Fibroblast of lung (primary cell): ENCODE data around the gene RERG. TPM values are rescaled to one million over a fixed set of nuclear protein-coding genes. Genes with fewer than 3 reads are reported as not detected.
A peak's percentile ranks its signal among the peaks of the same experiment; 100 is the strongest.

ENCODE experiments used
- DNase-seq, 2 donors: peaks; one replicate each; pipeline versions ENCODE4 v3.0.0 to v3.0.0-alpha.2; 2010; ENCODE audit warnings: low read depth in 2 of 2
- H2AFZ ChIP-seq: 2 replicates; pipeline ENCODE4 v1.5.1; 2012; ENCODE audit warnings: low read length, control low read depth, inconsistent platforms
- H3K27ac ChIP-seq: 2 replicates; pipeline ENCODE4 v1.5.1; 2011; ENCODE audit warnings: low read length, control low read depth; ENCODE audit not compliant: insufficient read depth
- H3K27me3 ChIP-seq: 2 replicates; pipeline ENCODE4 v1.5.1; 2011; ENCODE audit warnings: mild to moderate bottlenecking, low read length; ENCODE audit not compliant: control insufficient read depth, insufficient read depth
- H3K36me3 ChIP-seq: 2 replicates; pipeline ENCODE4 v1.5.1; 2011; ENCODE audit warnings: low read length; ENCODE audit not compliant: control insufficient read depth, insufficient read depth
- H3K4me1 ChIP-seq: 2 replicates; pipeline ENCODE4 v1.5.1; 2011; ENCODE audit warnings: low read length; ENCODE audit not compliant: control insufficient read depth, insufficient read depth; ENCODE audit errors: extremely low read depth
- H3K4me2 ChIP-seq: 2 replicates; pipeline ENCODE4 v1.5.1; 2011; ENCODE audit warnings: low read length, control low read depth; ENCODE audit not compliant: insufficient read depth; ENCODE audit errors: extremely low read depth
- H3K4me3 ChIP-seq, 4 experiments: fragments of 200-600 bp in 1 of 4; sonication (generic) in 1 of 4; replicated peaks in 1 of 4; 2 replicates each; pipeline ENCODE4 v1.5.1; 2011 to 2016; ENCODE audit warnings: low read length in 4 of 4, low read depth in 3 of 4, mild to moderate bottlenecking in 3 of 4, control low read depth in 2 of 4, inconsistent platforms in 1 of 4, mixed read lengths in 1 of 4; ENCODE audit not compliant: insufficient read depth in 1 of 4; ENCODE audit errors: control extremely low read depth in 1 of 4
- H3K79me2 ChIP-seq: 2 replicates; pipeline ENCODE4 v1.5.1; 2012; ENCODE audit warnings: mild to moderate bottlenecking, low read length, inconsistent platforms; ENCODE audit not compliant: control insufficient read depth, insufficient read depth
- H3K9ac ChIP-seq: 2 replicates; pipeline ENCODE4 v1.5.1; 2011; ENCODE audit warnings: mild to moderate bottlenecking, low read length, control low read depth; ENCODE audit not compliant: insufficient read depth
- H3K9me3 ChIP-seq: 2 replicates; pipeline ENCODE4 v1.5.1; 2012; ENCODE audit warnings: low read depth, low read length; ENCODE audit not compliant: control insufficient read depth, insufficient read depth
- H4K20me1 ChIP-seq: 2 replicates; pipeline ENCODE4 v1.5.1; 2011; ENCODE audit warnings: low read length; ENCODE audit not compliant: control insufficient read depth, insufficient read depth; ENCODE audit errors: extremely low read depth
- CTCF ChIP-seq, 2 donors: IDR thresholded peaks in 1 of 2; conservative IDR thresholded peaks in 1 of 2; 1 replicate in 1 of 2; 2 replicates in 1 of 2; pipeline ENCODE4 v1.5.1; 2011 to 2012; ENCODE audit warnings: low read length in 2 of 2, control low read depth in 1 of 2, inconsistent platforms in 1 of 2, low read depth in 1 of 2, mild to moderate bottlenecking in 1 of 2
- EZH2 ChIP-seq: IDR thresholded peaks from 2 replicates; pipeline ENCODE4 v1.5.1; 2012; ENCODE audit warnings: low read length, control low read depth, mild to moderate bottlenecking; ENCODE audit errors: missing control alignments
- polyA plus RNA-seq, 2 donors: library from polyadenylated mRNA; depleted of rRNA in 1 of 2; stranded (reverse) in 1 of 2; unstranded in 1 of 2; fragments of >200 nt; gene quantifications; 2 replicates each; pipeline ENCODE4 v1.2.1, GENCODE V29; 2011 to 2012; ENCODE audit warnings: missing spikeins in 1 of 2
- total RNA-seq: library from RNA; depleted of rRNA; stranded (reverse); fragments of >200 nt; gene quantifications from 2 replicates; pipeline ENCODE4 v1.2.1, GENCODE V29; 2014

Gene RERG
- total and polyA plus RNA-seq, 2 donors (not counting 1 experiment from before 2014, with no cell fraction given), result 0.33 to 0.57 TPM

GRCh38 chr12:15212930-15213329 is 8.3 kb downstream of the RERG start:
- Histone ChIP-seq H3K36me3 (no peaks in the 10 kb centered on the region), H3K4me1 (peaks cover 6% of the 10 kb centered on the region), H3K27ac (no peak overlapping the region), H3K4me3 (no peak overlapping the region), H3K27me3 (no peaks in the 10 kb centered on the region), H2AFZ (no peak overlapping the region), H3K79me2 (no peaks in the 10 kb centered on the region), H4K20me1 (no peaks in the 10 kb centered on the region), H3K9ac (no peak overlapping the region), H3K4me2 (no peak overlapping the region), H3K9me3 (no peaks in the 10 kb centered on the region)
- DNase-seq, result no peak
- TF ChIP-seq EZH2 (no peak), CTCF (conservative IDR thresholded peaks at IDR 0.05 in 1 of 2, IDR thresholded peaks at IDR 0.05 in 1 of 2; ENCODE audit: low read depth in 1 of 2, low read length in 2 of 2) (no peak)

DNA sequence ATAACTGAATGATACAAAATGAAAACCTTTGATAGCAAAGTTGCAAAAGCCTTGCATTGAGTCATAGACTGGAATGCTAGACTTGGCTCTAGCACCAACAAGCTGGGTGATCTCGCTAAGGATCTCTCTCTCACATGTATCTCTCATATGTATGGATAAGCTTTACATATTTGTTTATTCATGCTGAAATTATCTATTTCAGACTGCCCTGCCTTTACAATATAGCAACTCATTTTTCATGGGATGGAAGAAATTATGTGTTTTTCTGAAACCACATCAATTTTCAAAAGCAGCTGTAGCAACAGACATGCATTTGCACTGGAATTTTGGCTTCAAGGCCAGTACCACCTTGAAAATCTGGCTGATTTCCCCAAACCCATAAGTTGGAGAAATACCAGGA is 11.4 kb downstream of the RERG start:
- H3K9ac ChIP-seq, result no peak overlapping the region
- H3K79me2 ChIP-seq, result no peaks in the 10 kb centered on the region
- peak overlapping the region; percentile 2 for H3K4me2 ChIP-seq
- H3K9me3 ChIP-seq, result no peaks in the 10 kb centered on the region
- no peak overlapping the region for H3K27ac ChIP-seq
- no peak for TF ChIP-seq CTCF (conservative IDR thresholded peaks at IDR 0.05 in 1 of 2, IDR thresholded peaks at IDR 0.05 in 1 of 2; ENCODE audit: low read depth in 1 of 2, low read length in 2 of 2)
- TF ChIP-seq EZH2, result no peak
- no peak overlapping the region for H3K4me3 ChIP-seq
- peak; percentile 86 to 89 for DNase-seq
- peaks cover 6% of the 10 kb centered on the region for H3K4me1 ChIP-seq
- no peaks in the 10 kb centered on the region for H4K20me1 ChIP-seq
- no peaks in the 10 kb centered on the region for H3K36me3 ChIP-seq
- no peaks in the 10 kb centered on the region for H3K27me3 ChIP-seq
- H2AFZ ChIP-seq, result no peak overlapping the region

DNA sequence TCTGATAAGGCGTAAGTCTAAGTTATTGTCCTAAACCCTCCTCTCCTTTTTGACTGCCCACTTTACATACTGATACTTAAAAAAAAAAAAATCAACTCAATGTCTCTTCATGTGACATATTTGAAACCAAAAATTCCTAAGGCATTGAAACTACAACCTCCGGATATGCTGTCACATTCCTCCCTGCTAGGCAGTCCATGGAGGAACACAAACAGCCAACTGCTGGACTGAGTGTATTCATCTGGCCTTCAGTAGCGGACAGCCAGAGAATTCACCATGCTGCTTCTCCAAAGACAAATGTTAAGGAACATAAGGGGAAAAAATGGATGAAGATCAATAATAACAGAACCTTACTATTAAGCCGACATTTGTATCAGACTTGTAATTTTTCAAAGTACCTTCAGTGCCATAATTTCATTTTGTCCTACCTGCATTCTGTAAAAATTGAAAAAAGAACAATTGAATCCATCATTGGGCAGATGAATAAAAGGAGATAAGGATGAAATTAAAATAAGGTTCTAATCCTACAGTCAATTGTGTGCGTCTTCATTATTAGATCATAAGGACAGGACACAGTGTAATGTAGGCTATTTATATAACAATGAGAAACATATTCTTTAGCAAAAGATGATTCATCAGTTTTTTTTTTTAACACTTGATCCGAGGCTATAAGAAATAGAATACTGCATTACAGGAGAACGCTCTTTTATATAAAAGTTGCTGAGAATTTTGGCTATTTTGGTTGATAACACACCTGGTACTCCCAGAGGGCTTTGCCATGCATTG is 12.2 kb downstream of the RERG start:
- no peak overlapping the region for H2AFZ ChIP-seq
- no peak overlapping the region for H3K9ac ChIP-seq
- H3K4me2 ChIP-seq, result peak overlapping the region; percentile 52
- H3K36me3 ChIP-seq, result no peaks in the 10 kb centered on the region
- H3K4me1 ChIP-seq, result peaks cover 6% of the 10 kb centered on the region
- DNase-seq, result peak; percentile 31 to 66
- no peaks in the 10 kb centered on the region for H3K27me3 ChIP-seq
- H3K4me3 ChIP-seq, result no peak overlapping the region
- peak overlapping the region; percentile 13 for H3K27ac ChIP-seq
- TF ChIP-seq CTCF (conservative IDR thresholded peaks at IDR 0.05 in 1 of 2, IDR thresholded peaks at IDR 0.05 in 1 of 2; ENCODE audit: low read depth in 1 of 2, low read length in 2 of 2), result no peak
- no peak for TF ChIP-seq EZH2
- no peaks in the 10 kb centered on the region for H4K20me1 ChIP-seq
- no peaks in the 10 kb centered on the region for H3K9me3 ChIP-seq
- no peaks in the 10 kb centered on the region for H3K79me2 ChIP-seq
